Measurements from ENCODE around the gene TESK2. TPM values are rescaled to one million over a fixed set of nuclear protein-coding genes. Genes with fewer than 3 reads are reported as not detected.

Gene TESK2
- polyA plus RNA-seq, 1 donor (not counting 4 experiments of a cell fraction or from before 2014, with no cell fraction given) = 2.0 TPM

DNA sequence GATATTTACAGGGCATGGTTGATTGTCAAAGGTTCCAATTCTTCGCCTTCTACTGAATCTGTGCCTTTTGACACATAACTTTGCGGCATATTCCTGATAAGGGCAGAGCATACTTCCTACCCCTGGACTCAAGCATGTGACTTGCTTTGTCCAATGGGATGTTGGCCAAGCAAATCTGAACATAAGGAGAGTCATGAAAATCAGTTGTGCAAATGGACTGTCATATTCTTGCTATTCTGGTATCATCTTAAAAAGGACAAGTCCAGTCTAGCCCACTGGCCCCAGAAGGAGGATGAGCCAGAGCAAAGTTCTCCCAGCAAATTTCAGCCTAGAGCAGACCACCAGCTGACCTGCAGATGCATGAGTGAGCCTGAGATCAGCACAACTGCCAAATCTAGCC lies 109.7 kb downstream of the TESK2 start:
- no peaks in the 10 kb centered on the region for H3K9me3 ChIP-seq (ENCODE audit: control insufficient read depth, low read depth, low read length)
- no peak for TF ChIP-seq EZH2 (IDR thresholded peaks at IDR 0.05; ENCODE audit: low read length)
- TF ChIP-seq, protein P1, sequence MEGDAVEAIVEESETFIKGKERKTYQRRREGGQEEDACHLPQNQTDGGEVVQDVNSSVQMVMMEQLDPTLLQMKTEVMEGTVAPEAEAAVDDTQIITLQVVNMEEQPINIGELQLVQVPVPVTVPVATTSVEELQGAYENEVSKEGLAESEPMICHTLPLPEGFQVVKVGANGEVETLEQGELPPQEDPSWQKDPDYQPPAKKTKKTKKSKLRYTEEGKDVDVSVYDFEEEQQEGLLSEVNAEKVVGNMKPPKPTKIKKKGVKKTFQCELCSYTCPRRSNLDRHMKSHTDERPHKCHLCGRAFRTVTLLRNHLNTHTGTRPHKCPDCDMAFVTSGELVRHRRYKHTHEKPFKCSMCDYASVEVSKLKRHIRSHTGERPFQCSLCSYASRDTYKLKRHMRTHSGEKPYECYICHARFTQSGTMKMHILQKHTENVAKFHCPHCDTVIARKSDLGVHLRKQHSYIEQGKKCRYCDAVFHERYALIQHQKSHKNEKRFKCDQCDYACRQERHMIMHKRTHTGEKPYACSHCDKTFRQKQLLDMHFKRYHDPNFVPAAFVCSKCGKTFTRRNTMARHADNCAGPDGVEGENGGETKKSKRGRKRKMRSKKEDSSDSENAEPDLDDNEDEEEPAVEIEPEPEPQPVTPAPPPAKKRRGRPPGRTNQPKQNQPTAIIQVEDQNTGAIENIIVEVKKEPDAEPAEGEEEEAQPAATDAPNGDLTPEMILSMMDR (optimal IDR thresholded peaks at IDR 0.05 in 1 of 3, IDR thresholded peaks at IDR 0.05 in 1 of 3, conservative IDR thresholded peaks at IDR 0.05 in 1 of 3; ENCODE audit: extremely low read depth in 1 of 3, insufficient read depth in 2 of 3, low read length in 3 of 3) = no peak
- H3K4me1 ChIP-seq (ENCODE audit: control insufficient read depth, extremely low read depth, insufficient read depth, low read length) = peaks cover 10% of the 10 kb centered on the region
- H3K4me3 ChIP-seq (ENCODE audit: control insufficient read depth in 2 of 3, extremely low read depth in 1 of 3, insufficient read depth in 2 of 3, low read depth in 1 of 3, low read length in 3 of 3) = no peak overlapping the region
- no peak overlapping the region for H3K4me2 ChIP-seq (ENCODE audit: control insufficient read depth, extremely low read depth, insufficient read depth, low read depth, low read length)
- H4K20me1 ChIP-seq (ENCODE audit: control insufficient read depth, extremely low read depth, insufficient read depth, low read length) = no peaks in the 10 kb centered on the region
- H3K9ac ChIP-seq (ENCODE audit: control insufficient read depth, extremely low read depth, insufficient read depth, low read length) = no peak overlapping the region
- no peaks in the 10 kb centered on the region for H3K36me3 ChIP-seq (ENCODE audit: control insufficient read depth in 2 of 2, extremely low read depth in 1 of 2, insufficient read depth in 2 of 2, low read length in 2 of 2)
- FAIRE-seq (no peak), DNase-seq (ENCODE audit: low read depth, low spot score) (peak; percentile 28)
- H3K79me2 ChIP-seq (ENCODE audit: control insufficient read depth, insufficient read depth, low read length) = no peaks in the 10 kb centered on the region
- dilution Hi-C loops (cut with MboI; ENCODE audit: extremely low pct_ligation_motif_present, low sequenced_read_pairs) = no loop called here
- H3K27me3 ChIP-seq (ENCODE audit: control insufficient read depth, extremely low read depth, insufficient read depth, low read length) = no peaks in the 10 kb centered on the region
- peak overlapping the region; percentile 55 for H2AFZ ChIP-seq (ENCODE audit: control insufficient read depth, low read length)
- no peak overlapping the region for H3K27ac ChIP-seq (ENCODE audit: control insufficient read depth, insufficient read depth, low read length)
- H3K9me1 ChIP-seq (ENCODE audit: control insufficient read depth, extremely low read depth, insufficient read depth, low read length) = no peaks in the 10 kb centered on the region

DNA sequence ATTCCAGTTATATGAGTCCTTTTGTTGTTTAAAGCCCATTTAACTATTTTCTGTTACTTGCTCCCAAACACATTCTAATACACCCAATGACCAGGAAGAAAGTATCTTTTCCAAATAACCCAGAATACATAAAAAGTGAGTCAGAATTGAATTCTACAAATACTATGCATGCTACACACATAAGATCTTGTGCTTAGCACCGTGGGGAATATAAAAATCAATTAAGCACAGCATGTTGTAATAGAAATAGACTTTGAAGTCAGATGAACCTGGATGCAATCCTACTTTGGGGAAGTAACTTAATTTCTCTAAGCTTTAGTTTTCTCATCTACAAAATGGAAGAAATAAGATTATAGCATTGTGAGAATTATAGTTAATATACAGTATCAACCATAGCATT lies 110.2 kb downstream of the TESK2 start:
- no peaks in the 10 kb centered on the region for H3K9me1 ChIP-seq (ENCODE audit: control insufficient read depth, extremely low read depth, insufficient read depth, low read length)
- no peaks in the 10 kb centered on the region for H3K27me3 ChIP-seq (ENCODE audit: control insufficient read depth, extremely low read depth, insufficient read depth, low read length)
- H3K4me1 ChIP-seq (ENCODE audit: control insufficient read depth, extremely low read depth, insufficient read depth, low read length) = peaks cover 10% of the 10 kb centered on the region
- FAIRE-seq = peak; percentile 29
- H3K36me3 ChIP-seq (ENCODE audit: control insufficient read depth in 2 of 2, extremely low read depth in 1 of 2, insufficient read depth in 2 of 2, low read length in 2 of 2) = no peaks in the 10 kb centered on the region
- H3K79me2 ChIP-seq (ENCODE audit: control insufficient read depth, insufficient read depth, low read length) = no peaks in the 10 kb centered on the region
- no peak overlapping the region for H2AFZ ChIP-seq (ENCODE audit: control insufficient read depth, low read length)
- no peak overlapping the region for H3K4me2 ChIP-seq (ENCODE audit: control insufficient read depth, extremely low read depth, insufficient read depth, low read depth, low read length)
- no peak overlapping the region for H3K4me3 ChIP-seq (ENCODE audit: control insufficient read depth in 2 of 3, extremely low read depth in 1 of 3, insufficient read depth in 2 of 3, low read depth in 1 of 3, low read length in 3 of 3)
- no peak for DNase-seq (ENCODE audit: low read depth, low spot score)
- no peaks in the 10 kb centered on the region for H4K20me1 ChIP-seq (ENCODE audit: control insufficient read depth, extremely low read depth, insufficient read depth, low read length)
- dilution Hi-C loops (cut with MboI; ENCODE audit: extremely low pct_ligation_motif_present, low sequenced_read_pairs) = no loop called here
- H3K9ac ChIP-seq (ENCODE audit: control insufficient read depth, extremely low read depth, insufficient read depth, low read length) = no peak overlapping the region
- no peaks in the 10 kb centered on the region for H3K9me3 ChIP-seq (ENCODE audit: control insufficient read depth, low read depth, low read length)
- no peak overlapping the region for H3K27ac ChIP-seq (ENCODE audit: control insufficient read depth, insufficient read depth, low read length)
- TF ChIP-seq, protein P1 (optimal IDR thresholded peaks at IDR 0.05 in 1 of 3, IDR thresholded peaks at IDR 0.05 in 1 of 3, conservative IDR thresholded peaks at IDR 0.05 in 1 of 3; ENCODE audit: extremely low read depth in 1 of 3, insufficient read depth in 2 of 3, low read length in 3 of 3) = no peak
- TF ChIP-seq EZH2 (IDR thresholded peaks at IDR 0.05; ENCODE audit: low read length) = no peak

Measured in keratinocyte (primary cell).